Measurements from ENCODE around the gene SMAD6.

Gene SMAD6

DNA sequence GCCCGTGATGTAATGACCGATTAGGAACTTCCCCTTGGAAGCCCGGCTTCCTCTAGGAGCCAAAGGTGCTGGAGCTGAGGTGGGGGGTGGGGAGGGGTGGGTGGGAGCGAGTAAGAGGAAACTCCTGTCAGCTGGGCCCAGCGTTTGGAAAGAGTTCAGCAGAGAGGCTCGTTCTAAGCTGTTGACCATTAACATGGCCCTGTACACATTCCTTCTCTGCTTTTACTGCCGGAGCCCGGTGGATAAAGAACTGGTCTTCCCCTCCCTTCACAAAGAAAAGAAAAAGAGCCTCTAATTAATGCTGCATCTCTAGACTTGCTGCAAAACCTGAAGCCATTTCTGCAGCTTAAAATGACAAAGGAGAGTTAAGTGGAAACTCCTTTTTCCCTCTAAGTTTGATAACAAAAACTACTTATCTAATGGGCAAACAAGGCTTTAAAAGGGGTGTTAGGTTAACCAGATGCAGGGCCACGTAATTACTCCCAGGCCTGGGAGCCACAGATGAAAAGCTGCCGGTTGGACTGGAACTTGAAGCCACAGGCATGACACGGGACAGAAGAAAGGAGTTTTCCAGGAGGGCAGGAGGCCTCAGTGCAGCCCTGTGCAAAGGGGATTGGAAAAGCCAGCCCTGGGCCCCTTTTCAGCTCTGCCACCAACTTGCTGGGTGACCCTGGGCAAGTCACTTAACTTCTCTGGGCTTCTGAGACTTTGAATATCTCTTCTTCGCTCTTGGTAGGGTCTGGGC, 71.3 kb downstream of the SMAD6 start:
- DNase-seq (ENCODE audit: low read depth in 2 of 2, low spot score in 1 of 2): no peak

GRCh38 chr15:66774001-66774814, 72.2 kb downstream of the SMAD6 start:
- DNase-seq (ENCODE audit: low read depth in 2 of 2, low spot score in 1 of 2): peak in 1 of 2 donors; percentile 6

GRCh38 chr15:66775127-66776105, 73.4 kb downstream of the SMAD6 start:
- DNase-seq (ENCODE audit: low read depth in 2 of 2, low spot score in 1 of 2): no peak

- no peak for DNase-seq (ENCODE audit: low read depth in 2 of 2, low spot score in 1 of 2)
Observed at GRCh38 chr15:66777054-66777453, 75.0 kb downstream of the SMAD6 start.

DNA sequence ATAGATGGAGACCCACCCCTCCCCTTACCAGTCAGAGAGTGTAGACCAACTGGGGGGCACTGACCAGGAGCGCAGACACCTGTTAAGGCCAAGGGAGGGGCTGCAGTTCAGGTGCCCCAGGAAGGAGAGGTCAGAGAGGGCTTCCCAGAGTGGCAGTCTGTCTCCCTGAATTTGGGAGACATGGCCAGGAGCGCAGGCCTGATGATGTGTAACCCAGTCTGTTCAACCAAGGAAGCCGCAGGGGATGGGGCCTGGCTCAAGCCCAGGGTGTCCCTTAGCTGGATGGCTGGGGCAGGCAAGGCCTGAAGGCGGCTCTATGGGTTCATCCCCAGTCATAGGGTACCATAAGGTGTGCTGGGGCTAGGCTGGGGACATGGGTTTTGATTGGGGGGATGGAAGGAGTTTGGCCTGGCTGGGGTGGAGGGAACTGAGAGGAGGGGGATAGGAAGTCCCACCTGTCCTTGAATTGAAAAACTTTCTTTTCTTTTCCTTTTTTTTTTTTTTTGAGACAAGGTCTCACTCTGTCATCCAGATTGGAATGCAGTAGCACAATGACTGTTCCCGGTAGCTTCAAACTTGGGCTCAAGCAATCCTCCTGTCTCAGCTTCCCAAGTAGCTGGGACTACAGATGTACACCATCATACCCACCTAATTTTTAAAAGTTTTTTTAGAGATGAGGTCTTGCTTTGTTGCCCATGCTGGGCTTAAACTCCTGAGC, 75.7 kb downstream of the SMAD6 start:
- no peak for DNase-seq (ENCODE audit: low read depth in 2 of 2, low spot score in 1 of 2)

- DNase-seq (ENCODE audit: low read depth in 2 of 2, low spot score in 1 of 2): no peak
Observed at GRCh38 chr15:66778314-66778665, 76.3 kb downstream of the SMAD6 start.

DNA sequence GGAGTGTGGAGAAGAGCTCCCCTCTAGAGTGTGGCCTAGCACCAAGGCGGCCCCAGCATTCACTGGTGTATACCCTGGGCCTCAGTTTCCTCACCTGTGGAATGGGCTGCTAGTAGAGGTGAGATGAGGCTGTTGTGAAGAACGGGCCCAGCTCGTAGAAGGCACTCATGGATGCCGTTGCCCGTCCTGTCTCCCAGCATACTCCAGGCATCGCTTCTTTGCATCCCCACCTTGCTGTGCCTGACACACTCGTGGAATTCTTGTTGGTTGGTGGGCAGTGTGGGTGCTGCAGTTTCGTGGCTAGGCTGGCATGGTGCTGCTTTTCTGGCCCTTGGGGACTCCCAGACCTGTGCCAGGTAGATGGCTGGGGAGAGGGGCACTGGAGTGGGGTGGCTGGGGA, 76.7 kb downstream of the SMAD6 start:
- DNase-seq (ENCODE audit: low read depth in 2 of 2, low spot score in 1 of 2): no peak

DNA sequence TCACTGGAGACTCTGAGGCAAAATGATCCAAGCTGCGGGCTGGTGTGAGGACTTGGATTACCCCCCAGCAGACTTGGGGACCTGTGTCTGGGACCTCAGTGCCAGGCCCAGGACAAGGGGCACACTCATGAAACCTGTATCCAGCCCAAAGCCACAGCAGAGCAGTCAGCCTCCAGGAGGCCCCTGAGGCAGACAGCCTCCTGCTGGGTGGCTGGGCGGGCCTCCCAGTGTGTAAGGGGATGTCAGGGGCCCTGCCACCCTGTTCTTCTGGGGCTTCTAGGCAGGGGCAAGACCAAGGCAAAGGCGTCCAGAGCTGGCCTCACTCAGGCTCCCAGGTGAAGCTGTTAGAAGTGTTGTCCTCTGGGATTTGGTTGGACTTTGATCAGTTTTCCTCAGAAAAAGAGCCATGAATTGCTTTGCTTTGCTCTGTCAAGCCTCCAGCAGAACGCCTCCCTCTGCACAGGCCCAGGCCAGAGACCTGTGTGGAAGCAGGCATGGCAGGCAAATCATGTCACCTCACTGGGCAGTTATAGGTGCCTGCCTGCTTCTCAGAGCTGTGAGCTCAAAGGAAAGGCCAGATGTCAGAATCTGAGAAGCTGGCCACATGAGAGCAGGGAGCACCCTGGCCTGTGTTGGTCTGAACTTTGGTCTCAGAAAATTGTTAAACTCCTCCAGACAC, 77.4 kb downstream of the SMAD6 start:
- no peak for DNase-seq (ENCODE audit: low read depth in 2 of 2, low spot score in 1 of 2)

DNA sequence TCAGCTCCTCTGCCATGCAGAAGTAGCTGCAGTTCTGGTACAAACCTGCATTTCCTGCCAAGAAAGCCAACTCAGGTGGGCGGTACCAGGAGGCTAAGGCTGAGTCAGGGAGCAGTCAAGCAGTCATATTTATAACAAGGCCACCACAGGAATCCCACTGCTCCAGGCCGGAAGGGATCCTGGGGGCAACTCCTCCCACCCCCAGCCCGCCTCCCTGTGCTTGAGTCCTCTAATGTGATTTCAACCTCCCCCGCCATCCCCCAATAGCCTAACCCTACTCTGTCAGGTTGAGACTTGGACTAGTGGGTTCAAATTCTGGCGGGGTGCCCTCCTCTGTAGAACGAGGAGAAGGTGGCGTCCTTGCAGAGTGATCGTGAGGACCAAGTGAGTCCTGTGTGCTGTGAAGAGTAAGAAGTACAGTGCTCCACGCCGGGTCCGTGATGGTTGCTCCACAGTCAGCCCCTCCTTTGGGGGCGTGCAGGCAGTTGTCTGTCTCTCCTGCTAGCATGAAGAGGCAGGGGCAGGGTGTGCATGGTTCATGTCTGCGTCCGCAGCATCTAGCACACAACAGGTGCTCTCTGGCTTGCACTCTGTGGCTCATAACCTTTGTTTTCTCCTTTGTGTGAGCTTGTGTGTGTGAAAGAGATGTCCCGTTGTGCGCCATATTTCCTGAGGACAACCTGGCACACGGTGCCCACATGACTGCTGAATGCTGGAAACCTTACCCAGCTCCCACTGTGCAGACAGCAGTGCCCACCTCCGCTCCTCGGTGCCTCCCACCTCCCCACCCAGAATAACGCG, 78.3 kb downstream of the SMAD6 start:
- DNase-seq (ENCODE audit: low read depth in 2 of 2, low spot score in 1 of 2): no peak

GRCh38 chr15:66780973-66781718, 79.1 kb downstream of the SMAD6 start:
- DNase-seq (ENCODE audit: low read depth in 2 of 2, low spot score in 1 of 2): no peak

GRCh38 chr15:66782785-66783184, 80.7 kb downstream of the SMAD6 start:
- DNase-seq (ENCODE audit: low read depth in 2 of 2, low spot score in 1 of 2): no peak

DNA sequence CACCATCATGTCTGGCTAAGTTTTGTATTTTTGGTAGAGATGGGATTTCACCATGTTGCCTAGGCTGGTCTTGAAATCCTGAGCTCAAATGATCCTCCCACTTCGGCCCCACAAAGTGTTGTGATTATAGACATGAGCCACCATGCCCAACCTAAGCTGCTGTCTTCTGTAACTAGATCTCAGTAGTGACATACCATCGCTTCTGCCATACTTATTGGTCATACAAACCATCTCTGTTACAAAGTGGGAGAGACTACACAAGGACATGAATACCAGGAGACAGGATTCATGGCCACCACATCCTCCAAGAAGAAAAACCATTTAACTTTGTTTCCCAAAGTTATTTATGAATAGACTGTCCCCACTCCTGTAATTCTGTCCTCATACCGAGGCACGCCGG, 81.3 kb downstream of the SMAD6 start:
- no peak for DNase-seq (ENCODE audit: low read depth in 2 of 2, low spot score in 1 of 2)

- DNase-seq (ENCODE audit: low read depth in 2 of 2, low spot score in 1 of 2): no peak
Observed at GRCh38 chr15:66783725-66784124, 81.7 kb downstream of the SMAD6 start.

DNA sequence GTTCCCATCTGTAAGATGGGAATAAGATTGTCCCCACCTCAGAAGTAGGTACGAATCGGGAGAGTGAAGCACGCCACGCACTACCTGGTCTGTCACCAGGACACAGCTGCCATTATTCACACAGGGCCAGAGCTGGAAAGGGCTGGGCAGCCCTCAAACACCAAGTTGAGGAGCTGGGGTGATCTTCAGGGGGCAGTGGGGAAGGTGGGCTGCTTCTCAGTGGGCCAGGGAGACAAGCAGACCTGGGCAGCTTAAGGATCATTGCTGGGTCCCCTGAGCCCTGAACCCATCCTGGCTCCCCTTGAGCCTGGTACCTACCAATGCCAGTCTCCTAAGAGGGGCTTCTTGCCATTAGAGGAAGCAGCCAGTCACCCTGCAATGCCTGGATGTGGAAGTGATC, 82.1 kb downstream of the SMAD6 start:
- DNase-seq (ENCODE audit: low read depth in 2 of 2, low spot score in 1 of 2): no peak

DNA sequence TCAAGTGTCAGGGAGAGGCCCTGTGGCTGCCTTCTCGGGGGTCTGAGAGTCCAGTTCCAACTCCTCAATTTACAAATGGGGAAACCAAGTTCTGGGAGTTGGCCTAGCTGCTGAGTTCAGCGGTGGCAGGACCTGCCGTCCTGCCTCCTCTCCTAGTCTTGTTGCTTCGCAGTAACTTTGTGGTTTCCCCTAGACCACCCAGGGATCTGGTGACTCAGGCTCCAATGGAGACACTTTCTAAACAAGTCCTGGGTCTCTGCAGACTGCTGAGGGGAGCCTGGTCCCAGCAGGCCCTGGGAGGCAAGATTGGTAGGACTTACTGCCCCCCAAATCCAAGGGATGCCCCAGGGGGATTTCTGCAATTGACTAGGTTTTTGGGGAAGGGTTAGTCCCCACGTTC, 83.6 kb downstream of the SMAD6 start:
- DNase-seq (ENCODE audit: low read depth in 2 of 2, low spot score in 1 of 2): no peak

DNA sequence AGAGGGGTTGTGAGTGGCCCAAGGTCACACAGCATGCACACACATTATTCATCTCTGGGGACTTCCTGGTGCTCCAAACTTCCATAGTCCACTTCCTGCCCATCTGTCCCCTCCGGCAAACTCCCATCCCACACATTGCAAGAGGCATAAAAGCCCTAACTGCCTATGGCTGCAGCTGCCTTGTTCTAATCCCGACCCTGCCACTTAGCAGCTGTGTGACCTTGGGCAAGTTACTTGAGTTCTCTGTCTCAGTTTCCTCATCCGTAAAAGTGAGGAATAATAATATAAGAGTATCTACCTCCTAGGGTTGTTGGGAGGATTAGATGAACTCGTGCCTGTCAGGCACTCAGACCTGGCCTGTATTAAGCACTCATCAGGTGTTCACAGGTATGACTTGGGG, 84.2 kb downstream of the SMAD6 start:
- no peak for DNase-seq (ENCODE audit: low read depth in 2 of 2, low spot score in 1 of 2)

DNA sequence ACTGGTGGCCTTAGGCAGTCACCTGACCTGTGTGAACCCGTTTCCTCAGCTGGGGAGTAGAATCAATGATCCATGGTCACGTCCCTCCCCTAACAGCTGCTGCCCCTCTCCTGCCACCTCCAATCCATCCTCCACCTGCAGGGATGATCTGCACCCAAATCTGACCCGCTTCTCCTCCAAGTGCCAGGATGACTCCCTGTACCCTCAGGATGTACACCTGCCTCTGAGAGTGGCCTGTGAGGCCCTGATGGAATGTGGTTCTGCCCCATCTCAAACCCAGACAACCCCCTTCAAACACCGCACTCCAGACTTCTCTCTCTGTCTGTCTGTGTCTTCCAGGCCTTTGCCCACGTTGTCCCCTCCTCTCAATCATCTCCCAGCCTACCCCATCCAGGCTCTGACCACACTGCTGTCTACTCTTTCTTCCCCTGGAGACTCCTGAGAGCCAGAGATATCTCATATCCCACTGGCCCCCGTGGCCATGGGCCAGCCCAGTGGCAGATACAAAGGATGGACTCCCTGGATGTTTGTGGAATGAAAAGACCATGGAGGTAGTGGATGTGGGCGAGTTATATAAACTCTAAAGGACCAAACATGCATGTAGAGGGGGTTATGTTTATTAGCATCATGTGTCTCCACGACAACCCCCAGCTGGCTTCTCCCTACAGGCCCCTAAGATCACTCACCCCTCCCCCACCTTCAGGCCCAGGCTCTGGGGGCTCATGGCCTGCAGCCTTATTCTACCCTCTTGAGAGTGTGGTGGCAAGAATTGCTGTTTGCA, 84.9 kb downstream of the SMAD6 start:
- no peak for DNase-seq (ENCODE audit: low read depth in 2 of 2, low spot score in 1 of 2)

DNA sequence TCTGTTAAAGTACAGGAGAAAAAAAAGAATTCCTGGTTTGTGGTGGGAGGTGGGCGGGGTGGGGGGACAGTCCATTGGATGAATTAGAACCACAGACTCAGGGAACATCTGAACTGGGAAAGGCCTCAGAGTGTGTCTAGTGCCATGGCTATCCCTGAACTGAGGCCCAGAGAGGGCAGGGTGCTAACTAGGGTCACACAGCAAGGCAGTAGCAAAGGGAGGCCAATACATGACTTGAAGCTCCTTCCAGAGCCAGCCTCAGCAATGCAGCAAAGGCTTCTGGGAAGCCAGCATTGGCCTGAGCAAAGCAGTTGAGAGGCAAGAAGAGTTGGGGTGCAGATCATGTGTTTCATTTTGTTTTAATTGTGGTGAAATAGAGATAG, 85.4 kb downstream of the SMAD6 start:
- DNase-seq (ENCODE audit: low read depth in 2 of 2, low spot score in 1 of 2): no peak

Data from stimulated activated CD8-positive, alpha-beta memory T cell treated with anti-CD3 and anti-CD28 coated beads, Interleukin-4, amount 100 ng/mL, for 1 hour (primary cell).